B cell (primary cell): ENCODE measurements around the gene CARMIL1. TPM values are rescaled to one million over a fixed set of nuclear protein-coding genes. Genes with fewer than 3 reads are reported as not detected.

Source experiments
- ATAC-seq: fragments of 200-7000 bp; cut with Tn5 transposase; one replicate; pipeline ENCODE4 v1.10.0; 2021; ENCODE audit warnings: low read depth, mild to moderate bottlenecking, moderate number of reproducible peaks, moderate library complexity
- CTCF ChIA-PET: fragments of 350-600 bp; sonication (Branson Sonifier 250); formaldehyde crosslinking; loops from one replicate; lab custom pipeline; 2021; ENCODE audit warnings: antibody characterized with exemption, inconsistent platforms; lab: Charles Lee
- POLR2A ChIA-PET: fragments of 350-600 bp; sonication (Branson Sonifier 250); formaldehyde crosslinking; loops from one replicate; lab custom pipeline; 2021; ENCODE audit warnings: antibody characterized with exemption; lab: Charles Lee
- DNase-seq: peaks from one replicate; pipeline ENCODE4 v3.0.0; 2013
- H2AFZ ChIP-seq: 2 replicates; pipeline ENCODE4 v1.6.1; 2012; ENCODE audit warnings: mild to moderate bottlenecking, low read depth, low read length; ENCODE audit not compliant: insufficient read depth, poor library complexity, severe bottlenecking
- H3K27ac ChIP-seq, 2 donors: 1 replicate in 1 of 2; 2 replicates in 1 of 2; pipeline ENCODE4 v1.5.1; 2012 to 2013; ENCODE audit warnings: low read length in 2 of 2, mild to moderate bottlenecking in 2 of 2, moderate library complexity in 1 of 2
- H3K27me3 ChIP-seq, 4 experiments: fragments of 200-600 bp in 1 of 4; sonication (generic) in 1 of 4; replicated peaks in 1 of 4; 1 replicate in 2 of 4; 2 replicates in 2 of 4; pipeline versions ENCODE4 v1.6.1 to v1.7.0; 2013 to 2016; ENCODE audit warnings: low read length in 3 of 4, mild to moderate bottlenecking in 2 of 4, mixed read lengths in 1 of 4, moderate library complexity in 1 of 4; ENCODE audit not compliant: insufficient read depth in 4 of 4, control insufficient read depth in 3 of 4; ENCODE audit errors: control extremely low read depth in 1 of 4
- H3K36me3 ChIP-seq, 2 experiments: replicated peaks in 1 of 2; 1 replicate in 1 of 2; 2 replicates in 1 of 2; pipeline versions ENCODE4 v1.6.1 to v1.7.1; 2013; ENCODE audit warnings: low read length in 1 of 2; ENCODE audit not compliant: insufficient read depth in 2 of 2, control insufficient read depth in 1 of 2; ENCODE audit errors: control extremely low read depth in 1 of 2, extremely low read depth in 1 of 2
- H3K4me1 ChIP-seq, 2 donors: fragments of 200-600 bp in 1 of 2; sonication (generic) in 1 of 2; 1 replicate in 1 of 2; 2 replicates in 1 of 2; pipeline versions ENCODE4 v1.5.1 to v1.6.1; 2013 to 2017; ENCODE audit warnings: low read length in 2 of 2; ENCODE audit not compliant: control insufficient read depth in 2 of 2, insufficient read depth in 2 of 2
- H3K4me2 ChIP-seq: replicated peaks from 2 replicates; pipeline ENCODE3; 2012; ENCODE audit warnings: mild to moderate bottlenecking, low read depth, low read length; ENCODE audit not compliant: poor library complexity, severe bottlenecking
- H3K4me3 ChIP-seq, 5 experiments: fragments of 200-600 bp in 1 of 5; sonication (generic) in 1 of 5; 1 replicate in 3 of 5; 2 replicates in 2 of 5; pipeline versions ENCODE4 v1.5.1 to v1.7.0; 2011 to 2016; ENCODE audit warnings: low read length in 4 of 5, mild to moderate bottlenecking in 4 of 5, low read depth in 2 of 5, control low read depth in 1 of 5, moderate library complexity in 1 of 5; ENCODE audit not compliant: insufficient read depth in 1 of 5; ENCODE audit errors: control extremely low read depth in 1 of 5, extremely low read depth in 1 of 5
- H3K79me2 ChIP-seq: fragments of 200-600 bp; sonication (generic); one replicate; pipeline ENCODE4 v1.6.0; 2016; ENCODE audit warnings: low read length; ENCODE audit not compliant: control insufficient read depth, insufficient read depth
- H3K9ac ChIP-seq: fragments of 200-600 bp; sonication (generic); 2 replicates; pipeline ENCODE4 v1.6.1; 2017; ENCODE audit warnings: mild to moderate bottlenecking, low read length, moderate library complexity
- H3K9me3 ChIP-seq, 3 donors: one replicate each; pipeline versions ENCODE4 v1.6.1 to v1.7.1; 2013; ENCODE audit warnings: low read length in 2 of 3; ENCODE audit not compliant: control insufficient read depth in 2 of 3, insufficient read depth in 1 of 3; ENCODE audit errors: control extremely low read depth in 1 of 3
- H4K20me1 ChIP-seq: 2 replicates; pipeline ENCODE4 v1.6.0; 2012; ENCODE audit warnings: mild to moderate bottlenecking, low read length; ENCODE audit not compliant: insufficient read depth, control insufficient read depth, poor library complexity, severe bottlenecking
- H3K27ac Mint-ChIP-seq: one replicate; pipeline ENCODE4 v1.8.0; 2021; ENCODE audit warnings: mixed read lengths
- H3K27me3 Mint-ChIP-seq: one replicate; pipeline ENCODE4 v1.8.0; 2021; ENCODE audit warnings: mixed read lengths
- H3K4me1 Mint-ChIP-seq: one replicate; pipeline ENCODE4 v1.8.0; 2021; ENCODE audit warnings: mixed read lengths
- H3K4me3 Mint-ChIP-seq: one replicate; pipeline ENCODE4 v1.8.0; 2021; ENCODE audit warnings: mixed read lengths
- H3K9me3 Mint-ChIP-seq: one replicate; pipeline ENCODE4 v1.8.0; 2022; ENCODE audit warnings: mixed read lengths; ENCODE audit not compliant: insufficient read depth
- EZH2 ChIP-seq: IDR thresholded peaks from 2 replicates; pipeline ENCODE4 v1.6.1; 2012; ENCODE audit warnings: borderline replicate concordance, low read depth, mild to moderate bottlenecking, moderate library complexity, low read length; ENCODE audit not compliant: insufficient read depth, poor library complexity, severe bottlenecking
- WGBS: methylation state at CpG from one replicate; pipeline ENCODE4 v1.1.5; 2013; ENCODE audit warnings: missing lambda C conversion rate; ENCODE audit not compliant: insufficient coverage; 5-methylcytosine and 5-hydroxymethylcytosine counted together
- intact Hi-C: fragments of 100-400 bp; cut with micrococcal nuclease; formaldehyde crosslinking; loops from one replicate; pipeline ENCODE4 v1.10.0; 2022
- polyA plus RNA-seq: library from polyadenylated mRNA; depleted of rRNA; stranded (reverse); fragments of >200 nt; gene quantifications from 2 replicates; pipeline ENCODE4 v1.2.3, GENCODE V29; 2012
- total RNA-seq, 2 donors: library from RNA; stranded (reverse); fragments of 120-200 nt in 1 of 2; gene quantifications; 1 replicate in 1 of 2; 2 replicates in 1 of 2; pipeline versions ENCODE4 v1.2.3 to v1.2.4, GENCODE V29; 2013 to 2022
- TF ChIP-seq, protein P1 (sequence below): fragments of 200-600 bp; IDR thresholded peaks from one replicate; pipeline ENCODE4 v1.8.0; 2022; ENCODE audit warnings: antibody characterized with exemption, mild to moderate bottlenecking

The CARMIL1 gene
- total and polyA plus RNA-seq, 2 donors (not counting 1 experiment from before 2014, with no cell fraction given) = 7.5 to 11.0 TPM

- Histone ChIP-seq H3K4me1 (no peaks in the 10 kb centered on the region), H4K20me1 (no peaks in the 10 kb centered on the region), H3K27ac (no peak overlapping the region), H3K4me3 (no peak overlapping the region), H3K4me2 (no peak overlapping the region), H2AFZ (no peak overlapping the region), H3K36me3 (no peaks in the 10 kb centered on the region), H3K79me2 (no peaks in the 10 kb centered on the region), H3K27me3 (no peaks in the 10 kb centered on the region), H3K9ac (no peak overlapping the region), H3K9me3 (no peaks in the 10 kb centered on the region)
- no peak overlapping the region for H3K4me3 Mint-ChIP-seq
- ChIA-PET CTCF (interaction anchor here (1.4 to 1.9 kb wide), 2 partner anchors 10 to 202 kb away, joined by 8 read pairs; partner anchors contain the start of gene CARMIL1), POLR2A (interaction anchor here (0.5 kb wide), 1 partner anchor 493 kb away, joined by 5 read pairs; no protein-coding TSS in a partner anchor)
- no peaks in the 10 kb centered on the region for H3K27me3 Mint-ChIP-seq
- no peaks in the 10 kb centered on the region for H3K9me3 Mint-ChIP-seq
- 93% methylated on average over 6 of the region's 6 CpGs for WGBS
- peaks cover 3% of the 10 kb centered on the region for H3K4me1 Mint-ChIP-seq
- ATAC-seq (no peak), DNase-seq (no peak)
- TF ChIP-seq, protein P1, sequence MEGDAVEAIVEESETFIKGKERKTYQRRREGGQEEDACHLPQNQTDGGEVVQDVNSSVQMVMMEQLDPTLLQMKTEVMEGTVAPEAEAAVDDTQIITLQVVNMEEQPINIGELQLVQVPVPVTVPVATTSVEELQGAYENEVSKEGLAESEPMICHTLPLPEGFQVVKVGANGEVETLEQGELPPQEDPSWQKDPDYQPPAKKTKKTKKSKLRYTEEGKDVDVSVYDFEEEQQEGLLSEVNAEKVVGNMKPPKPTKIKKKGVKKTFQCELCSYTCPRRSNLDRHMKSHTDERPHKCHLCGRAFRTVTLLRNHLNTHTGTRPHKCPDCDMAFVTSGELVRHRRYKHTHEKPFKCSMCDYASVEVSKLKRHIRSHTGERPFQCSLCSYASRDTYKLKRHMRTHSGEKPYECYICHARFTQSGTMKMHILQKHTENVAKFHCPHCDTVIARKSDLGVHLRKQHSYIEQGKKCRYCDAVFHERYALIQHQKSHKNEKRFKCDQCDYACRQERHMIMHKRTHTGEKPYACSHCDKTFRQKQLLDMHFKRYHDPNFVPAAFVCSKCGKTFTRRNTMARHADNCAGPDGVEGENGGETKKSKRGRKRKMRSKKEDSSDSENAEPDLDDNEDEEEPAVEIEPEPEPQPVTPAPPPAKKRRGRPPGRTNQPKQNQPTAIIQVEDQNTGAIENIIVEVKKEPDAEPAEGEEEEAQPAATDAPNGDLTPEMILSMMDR = no peak
- TF ChIP-seq EZH2 = no peak
- H3K27ac Mint-ChIP-seq = no peak overlapping the region
- intact Hi-C loops = no loop called here
Observed at GRCh38 chr6:25287941-25288340, 8.8 kb downstream of the CARMIL1 start.

- Histone ChIP-seq H3K9ac (no peak overlapping the region), H3K36me3 (no peaks in the 10 kb centered on the region), H3K27ac (no peak overlapping the region), H4K20me1 (no peaks in the 10 kb centered on the region), H3K4me2 (no peak overlapping the region), H3K79me2 (no peaks in the 10 kb centered on the region), H2AFZ (no peak overlapping the region), H3K9me3 (no peaks in the 10 kb centered on the region), H3K27me3 (no peaks in the 10 kb centered on the region), H3K4me3 (no peak overlapping the region), H3K4me1 (no peaks in the 10 kb centered on the region)
- H3K4me3 Mint-ChIP-seq = no peak overlapping the region
- intact Hi-C loops = no loop called here
- no peaks in the 10 kb centered on the region for H3K9me3 Mint-ChIP-seq
- no peak overlapping the region for H3K27ac Mint-ChIP-seq
- peaks cover 3% of the 10 kb centered on the region for H3K4me1 Mint-ChIP-seq
- no peak for DNase-seq
- TF ChIP-seq, protein P1 = no peak
- no peak for TF ChIP-seq EZH2
- ChIA-PET POLR2A (no interaction called here), CTCF (interaction anchor here (1.9 kb wide), 1 partner anchor 10 kb away, joined by 8 read pairs; the partner anchor contains the start of gene CARMIL1)
- no peaks in the 10 kb centered on the region for H3K27me3 Mint-ChIP-seq
- 100% methylated on average over 2 of the region's 2 CpGs for WGBS
- no peak for ATAC-seq
Observed at GRCh38 chr6:25288518-25288917, 9.3 kb downstream of the CARMIL1 start.
